HG03354 (cell line): Measurements from ENCODE around the gene BET1L.

Experiments used
- ATAC-seq: cut with Tn5 transposase; IDR thresholded peaks from one replicate; pipeline ENCODE4 v1.9.1; 2021; ENCODE audit warnings: mild to moderate bottlenecking; ENCODE audit not compliant: unreplicated experiment, poor library complexity, severe bottlenecking

Gene BET1L

GRCh38 chr11:212150-213100 is 5.2 kb upstream of the BET1L start:
- no peak for ATAC-seq

DNA sequence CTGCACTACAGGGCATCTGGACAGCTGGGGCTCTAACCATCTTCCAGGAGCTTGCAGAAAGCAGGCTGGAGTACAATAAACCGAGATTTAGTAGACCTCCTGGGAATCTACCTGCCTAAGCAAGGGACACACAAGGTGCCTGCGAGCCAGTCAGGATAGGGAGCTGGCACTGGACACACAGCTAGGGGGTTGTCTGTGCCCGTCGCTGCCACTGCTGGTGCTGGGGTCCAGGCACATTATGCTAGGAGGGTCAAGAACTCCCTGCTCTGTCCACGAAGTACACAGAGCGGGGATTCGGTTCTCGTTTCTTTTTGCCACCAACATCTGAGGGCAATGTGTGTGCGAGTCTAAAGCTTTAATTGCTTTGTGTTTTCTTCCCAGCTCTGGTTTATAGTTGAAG is 4.5 kb upstream of the BET1L start:
- no peak for ATAC-seq

- ATAC-seq, result no peak
These were observed 4.1 kb upstream of the BET1L start for GRCh38 chr11:211295-211694.

DNA sequence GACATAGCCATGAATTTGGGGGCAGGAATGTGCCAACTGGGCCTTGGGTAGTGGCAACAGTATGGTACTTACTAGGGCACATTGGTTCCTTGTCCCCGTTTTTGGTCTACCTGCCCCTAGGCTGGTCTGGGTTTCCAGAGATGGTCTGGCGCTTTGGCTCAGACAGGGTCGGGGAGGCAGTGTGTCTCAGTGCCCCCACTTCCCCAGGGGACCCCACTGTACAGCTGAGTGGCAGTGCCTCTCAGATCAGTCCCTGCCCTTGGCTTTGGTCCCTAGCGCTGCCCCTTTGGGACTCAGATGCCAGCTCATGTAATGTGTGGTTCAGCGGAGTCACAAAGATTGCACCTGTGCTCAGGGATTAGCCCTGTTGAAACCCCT is 3.6 kb upstream of the BET1L start:
- ATAC-seq, result no peak

DNA sequence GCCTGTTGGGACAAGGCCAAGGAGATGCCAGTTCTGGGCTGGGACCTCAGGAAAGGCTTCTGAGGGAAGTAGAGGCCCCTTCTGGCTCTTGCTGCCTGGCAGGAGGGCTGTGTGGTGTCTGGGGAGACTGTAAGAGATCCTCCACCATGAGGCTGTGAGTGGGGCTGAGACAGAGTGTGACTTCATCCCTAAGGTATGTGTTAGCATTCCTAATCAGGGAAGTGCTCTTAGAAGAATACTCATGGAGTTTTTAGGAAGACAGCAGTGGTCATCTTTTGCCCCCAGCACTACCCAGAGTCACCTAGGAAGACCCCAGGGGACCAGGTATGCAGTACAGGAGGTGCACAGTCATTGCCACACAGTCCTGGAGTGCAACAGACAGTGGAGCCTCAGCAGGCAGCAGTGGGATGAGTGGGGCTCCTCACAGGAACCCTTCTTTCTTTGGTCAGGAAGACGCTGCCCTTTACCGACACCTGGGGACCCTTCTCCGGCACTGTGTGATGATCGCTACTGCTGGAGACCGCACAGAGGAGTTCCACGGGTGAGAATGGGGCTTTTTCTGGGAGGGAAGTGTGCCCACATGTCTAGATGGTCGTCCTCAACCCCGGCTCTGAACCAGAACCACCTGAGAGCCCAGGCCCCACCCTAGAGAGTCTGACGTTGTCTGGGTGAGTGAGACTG is 3.1 kb upstream of the BET1L start:
- no peak for ATAC-seq

- no peak for ATAC-seq
These were observed 2.3 kb upstream of the BET1L start for GRCh38 chr11:209275-210121.

- ATAC-seq, result peak; percentile 0
These were observed 1.7 kb upstream of the BET1L start for GRCh38 chr11:208917-209260.

- ATAC-seq, result peak; percentile 33
These were observed 1.1 kb upstream of the BET1L start for GRCh38 chr11:208181-208916.

DNA sequence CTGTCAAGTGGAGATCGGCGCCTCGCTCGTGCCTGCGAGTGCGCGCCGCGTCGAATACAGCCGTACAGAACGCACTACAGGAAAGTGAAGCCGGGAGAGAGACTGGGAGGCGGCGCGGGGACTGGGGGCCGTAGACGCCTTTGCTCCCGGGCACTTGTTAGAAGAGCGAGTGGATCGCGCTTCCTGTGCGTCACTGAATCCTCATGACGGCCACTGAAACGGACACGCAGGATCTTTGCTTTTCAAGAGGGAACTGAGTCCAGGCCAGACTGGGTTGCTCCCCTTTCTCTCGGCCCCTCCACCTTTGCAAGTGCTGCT is 623 bp upstream of the BET1L start:
- no peak for ATAC-seq

DNA sequence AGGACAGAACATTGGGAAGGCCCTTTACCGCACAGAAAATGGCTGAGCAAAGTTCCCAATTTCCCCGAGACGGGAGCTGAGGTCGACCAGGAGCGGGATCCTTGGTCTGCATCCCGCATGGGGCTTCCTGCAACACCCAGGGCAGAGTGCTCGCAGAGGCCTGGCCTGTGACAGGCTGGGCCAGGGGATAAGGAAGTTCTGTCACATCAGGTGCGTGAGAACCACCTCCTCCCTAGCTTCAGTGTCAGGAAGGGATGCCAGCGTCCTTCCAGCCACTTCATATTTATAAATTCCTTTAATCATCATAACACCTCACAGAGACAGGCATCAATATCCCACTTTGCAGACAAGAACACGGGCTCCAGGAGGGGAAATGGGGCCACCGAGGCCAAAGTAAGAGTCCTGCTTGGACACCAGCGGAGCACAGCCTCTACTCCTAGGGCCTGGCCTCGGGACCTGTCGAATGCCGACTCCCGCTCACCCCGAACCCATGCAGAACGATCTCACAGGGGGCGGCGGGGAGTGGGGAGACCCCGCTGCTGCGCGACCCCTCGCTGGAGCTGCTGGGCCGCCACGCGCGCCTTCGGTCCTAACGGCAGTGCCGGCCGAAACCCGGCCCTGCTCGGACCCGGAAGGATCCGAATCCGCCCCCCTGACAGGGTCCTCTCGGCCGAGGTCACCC is 532 bp downstream of the BET1L start:
- ATAC-seq, result peak; percentile 10

DNA sequence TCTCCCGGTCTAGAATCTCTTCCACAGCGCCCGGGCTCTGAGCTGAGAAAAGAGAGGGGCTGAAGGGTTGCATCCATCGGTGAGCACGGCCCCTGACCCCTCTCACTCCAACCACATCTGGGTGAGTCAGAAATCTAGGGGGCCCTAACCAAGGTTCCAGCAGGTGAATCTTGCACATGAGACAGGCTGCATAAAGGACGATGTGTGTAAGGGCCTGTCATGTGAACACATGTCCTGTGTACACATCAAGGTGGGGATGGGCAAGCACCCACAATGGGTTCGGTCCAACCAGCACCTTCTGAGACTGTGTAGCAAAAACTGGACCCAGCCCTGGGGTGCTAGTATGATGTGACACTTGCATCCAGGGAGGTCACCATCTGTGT is 1.2 kb downstream of the BET1L start:
- ATAC-seq, result no peak

GRCh38 chr11:205221-206001 is 1.8 kb downstream of the BET1L start:
- ATAC-seq, result no peak

DNA sequence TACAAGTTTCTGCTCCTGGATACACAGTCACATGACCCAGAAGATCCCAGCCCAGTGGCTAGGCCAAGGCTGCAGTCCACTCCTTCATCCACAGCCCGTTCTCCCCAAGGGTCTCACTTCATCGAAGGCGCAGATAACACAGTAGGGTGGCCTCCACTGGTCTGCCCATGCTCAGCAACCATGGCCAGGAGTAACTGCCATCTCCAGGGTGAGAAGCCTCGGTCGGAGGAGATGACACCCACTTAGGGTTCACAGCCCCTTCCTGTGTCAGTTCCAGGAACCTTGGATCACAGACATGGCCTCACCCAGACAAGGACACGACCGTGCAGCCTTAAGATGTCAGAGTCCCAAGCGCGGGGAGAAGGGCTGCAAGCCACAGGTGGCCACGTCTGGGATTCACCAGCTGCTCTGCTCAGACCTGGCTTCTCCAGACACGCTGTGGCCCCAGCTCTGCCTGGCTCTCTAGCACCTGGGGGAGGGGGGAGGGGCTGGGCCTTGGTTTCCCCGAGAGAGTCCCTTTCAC is 2.6 kb downstream of the BET1L start:
- ATAC-seq, result no peak

DNA sequence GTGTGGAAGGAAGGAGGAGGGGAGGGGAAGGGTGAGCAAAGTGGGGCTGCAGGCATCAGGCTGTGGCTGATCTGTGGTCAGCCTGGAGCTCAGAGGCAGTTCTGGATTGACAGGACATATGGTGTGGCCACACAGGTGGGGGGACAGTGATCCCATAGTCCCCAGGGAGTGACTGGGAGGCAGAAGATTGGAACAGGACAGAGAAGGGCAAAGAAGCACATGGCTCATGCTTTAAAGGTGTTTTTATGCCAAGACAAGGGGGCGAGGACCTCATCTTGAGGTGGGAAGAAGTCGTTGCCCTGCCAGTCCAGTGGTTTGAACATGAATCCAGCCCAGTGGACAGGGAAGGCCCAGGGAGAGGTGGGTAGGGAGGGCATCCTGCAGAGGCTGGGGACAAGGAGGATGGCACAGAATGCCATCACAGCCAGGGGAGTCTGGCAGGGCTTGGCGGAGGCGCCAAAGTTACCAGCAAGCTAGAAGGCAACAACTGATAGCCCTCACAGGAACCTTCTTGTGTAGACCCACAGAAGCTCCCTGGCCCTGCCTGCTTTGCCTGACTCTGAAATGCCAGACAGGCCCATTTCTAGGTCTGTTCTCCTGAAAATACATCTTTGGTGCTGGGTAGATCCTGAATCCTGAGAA is 3.1 kb downstream of the BET1L start:
- no peak for ATAC-seq

DNA sequence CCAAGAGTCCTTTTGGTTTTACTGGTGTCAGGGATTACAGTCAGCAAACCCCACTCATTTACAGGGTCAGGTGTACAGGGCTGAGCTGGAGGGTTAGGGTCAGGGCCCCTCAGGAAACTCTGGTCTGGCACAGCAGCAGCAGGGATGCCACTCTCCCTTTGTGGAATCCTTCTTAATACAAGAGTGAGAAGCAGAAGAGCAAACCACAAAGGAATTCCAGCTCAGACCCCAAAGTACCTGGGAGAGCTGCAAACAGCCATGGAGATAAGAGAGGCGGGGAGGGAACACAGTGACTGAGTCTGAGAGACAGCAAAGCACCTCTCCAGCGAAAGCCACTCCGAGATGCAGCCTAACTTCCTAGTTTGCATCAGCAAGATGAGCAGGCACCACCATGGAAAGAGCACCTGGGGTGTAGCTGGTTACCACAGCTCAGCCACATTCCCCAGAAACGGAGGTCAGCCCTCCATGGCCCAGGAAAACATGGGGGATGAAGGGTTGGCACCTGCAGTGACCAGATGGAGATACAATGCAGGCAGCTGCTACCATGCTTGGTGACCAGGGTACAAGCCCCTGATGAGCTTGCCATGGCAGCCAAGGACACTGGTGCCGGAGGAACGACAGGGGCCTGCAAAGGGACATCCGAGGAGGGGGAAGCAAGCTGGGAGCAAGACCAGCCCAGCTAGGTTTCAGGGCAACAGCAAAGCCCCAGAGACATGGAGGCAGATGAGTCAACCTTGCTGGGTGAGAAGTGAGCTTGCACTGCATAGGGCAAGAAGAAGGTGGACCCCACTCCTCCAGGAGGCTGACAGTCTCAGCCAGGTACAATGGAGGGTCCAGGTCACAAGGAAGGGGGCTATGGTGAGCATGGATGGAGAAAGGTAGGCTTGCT is 3.9 kb downstream of the BET1L start:
- ATAC-seq, result no peak

GRCh38 chr11:202490-202889 is 4.7 kb downstream of the BET1L start:
- no peak for ATAC-seq

- ATAC-seq, result no peak
These were observed 5.2 kb downstream of the BET1L start for GRCh38 chr11:201966-202365.
